Right ventricle myocardium inferior (tissue), 1 donor: Measurements from ENCODE around the gene FANCL. TPM values are rescaled to one million over a fixed set of nuclear protein-coding genes. Genes with fewer than 3 reads are reported as not detected.
"Not testable (repeated sequence)": the region's sequence is repeated elsewhere in the genome, so short reads cannot be mapped to it uniquely, and the experiment has no call there.

Experiments
- ATAC-seq: fragments of 200-7000 bp; cut with Tn5 transposase; one replicate; pipeline ENCODE4 v1.9.1; 2020; ENCODE audit warnings: mild to moderate bottlenecking, moderate library complexity
- DNase-seq: peaks from one replicate; pipeline ENCODE4 v3.0.0; 2021; ENCODE audit errors: missing footprints
- intact Hi-C: fragments of 100-400 bp; cut with DNase I; formaldehyde crosslinking; loops from one replicate; pipeline ENCODE4 v1.11.0; 2022
- long read RNA-seq: library from polyadenylated mRNA; unstranded; transcript quantifications from one replicate; pipeline ENCODE4 v2.0.0, GENCODE V29; 2021
- total RNA-seq: library from RNA; stranded (reverse); fragmentation: NEBNext Ultra II Directional; extraction: Animal tissue kit (Norgen Biotek cat#: 25700); gene quantifications from one replicate; pipeline ENCODE4 v1.2.1, GENCODE V29; 2021
- donor health status: DM: no; HTN: yes; CAD: no; lungs with severe emphysema.

Gene FANCL
- total RNA-seq: 10.4 TPM
- long read RNA-seq, transcript FANCL-201 (14 exons, 1,683 nt): major isoform, 5 of 5 reads
- long read RNA-seq, partial matches to known transcripts: 0 of 5 reads
- long read RNA-seq, other reads (novel, unspliced or antisense): 0 of 5 reads

GRCh38 chr2:58240670-58241545 is at the start of gene FANCL:
Gene FANCL (minus strand): TSS chr2:58241325. CDS start chr2:58241313, 12 bp downstream.
- ATAC-seq (peak; percentile 97), DNase-seq (peak; percentile 94)
- intact Hi-C loops: no loop called here

- no peak for ATAC-seq
Measured at GRCh38 chr2:58289029-58289428, 47.9 kb upstream of the FANCL start.

DNA sequence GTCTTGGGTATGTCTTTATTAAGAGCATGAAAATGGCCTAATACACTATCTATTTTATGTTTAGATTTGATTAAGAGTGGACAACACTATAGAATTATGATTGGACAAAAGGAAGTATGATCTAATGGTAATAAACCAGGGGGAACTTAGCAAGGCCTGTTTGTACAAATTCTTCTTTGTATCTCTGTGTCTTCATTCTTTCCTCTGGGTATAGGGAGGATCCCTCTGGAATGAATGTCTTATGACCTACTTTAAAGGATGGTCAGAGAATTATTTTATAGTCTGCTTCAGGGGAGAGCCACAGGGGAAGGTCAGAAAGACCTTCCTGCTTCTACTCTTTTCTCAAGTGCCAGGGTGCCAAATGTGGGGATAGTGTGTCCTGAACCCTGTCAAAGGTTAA is 42.8 kb upstream of the FANCL start:
- ATAC-seq: no peak
- intact Hi-C loops: no loop called here
- DNase-seq: no peak

More at GRCh38 chr2:58289029-58289428, 47.9 kb upstream of the FANCL start:
- no peak for DNase-seq
- intact Hi-C loops: no loop called here

- not testable (repeated sequence) for DNase-seq
Measured at GRCh38 chr2:58275144-58275543, 34.0 kb upstream of the FANCL start.

DNA sequence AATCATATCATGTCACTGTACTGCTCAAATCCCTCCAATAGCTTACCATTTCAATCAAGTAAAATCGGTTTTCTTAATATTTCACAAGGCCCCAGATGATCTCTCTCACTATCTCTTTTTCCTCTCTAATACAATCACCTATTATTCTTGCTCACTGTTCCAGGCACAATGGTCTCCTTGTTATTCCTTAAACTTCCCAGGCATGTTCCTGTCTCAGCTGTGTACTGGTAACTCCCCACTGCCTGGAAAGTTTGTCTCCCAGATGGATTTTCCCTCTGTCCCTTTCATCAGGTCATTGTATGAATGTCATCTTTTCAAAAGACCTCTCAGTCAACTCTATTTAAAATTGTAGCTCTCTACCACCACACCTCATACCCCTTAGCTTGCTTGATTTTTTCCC is 30.7 kb upstream of the FANCL start:
- ATAC-seq (no peak), DNase-seq (no peak)
- intact Hi-C loops: no loop called here

More at GRCh38 chr2:58275144-58275543, 34.0 kb upstream of the FANCL start:
- intact Hi-C loops, ATAC-seq: not testable (repeated sequence)

DNA sequence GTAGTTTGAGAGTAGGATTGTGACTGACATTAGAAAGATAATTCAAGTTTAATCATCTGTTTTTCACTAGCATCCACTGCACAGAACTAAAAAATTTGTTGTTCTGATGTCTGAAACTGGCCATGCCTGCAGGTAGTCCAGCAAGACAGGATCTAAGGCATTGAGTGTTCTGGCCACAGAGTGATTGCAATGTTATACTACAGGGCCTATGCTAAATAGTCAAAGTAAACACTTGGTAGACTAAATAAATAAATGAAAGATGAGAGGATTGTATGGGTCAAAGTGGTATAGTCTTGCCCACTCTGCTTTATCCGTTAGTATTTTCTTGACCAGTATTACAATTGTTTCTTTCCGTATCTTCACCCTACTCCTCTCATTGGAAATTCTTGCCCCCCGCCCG is 27.6 kb upstream of the FANCL start:
- ATAC-seq (no peak), DNase-seq (no peak)
- intact Hi-C loops: no loop called here

DNA sequence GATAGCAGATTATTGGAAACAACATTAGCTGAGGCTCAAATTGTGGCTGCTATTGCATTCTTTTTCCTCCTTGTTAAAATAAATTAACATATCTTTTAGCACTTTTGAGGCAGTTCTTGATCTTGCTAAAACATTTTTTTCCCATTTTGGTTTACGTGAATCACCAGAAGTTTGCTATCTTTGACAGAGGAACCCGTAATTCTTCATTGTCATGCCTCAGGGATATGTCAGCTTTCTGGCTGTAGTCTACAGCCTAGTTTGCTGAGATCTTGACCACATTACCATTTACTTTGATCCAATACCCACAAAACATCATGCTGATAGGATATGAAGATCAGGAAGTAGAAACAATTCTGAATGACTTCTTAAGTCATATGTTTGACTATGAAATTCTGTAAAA is 25.1 kb upstream of the FANCL start:
- ATAC-seq (no peak), DNase-seq (no peak)
- intact Hi-C loops: no loop called here

GRCh38 chr2:58261209-58261608 is 20.1 kb upstream of the FANCL start:
- intact Hi-C loops: no loop called here
- ATAC-seq (no peak), DNase-seq (no peak)

- DNase-seq, ATAC-seq, intact Hi-C loops: not testable (repeated sequence)
Measured at GRCh38 chr2:58258456-58258855, 17.3 kb upstream of the FANCL start.

DNA sequence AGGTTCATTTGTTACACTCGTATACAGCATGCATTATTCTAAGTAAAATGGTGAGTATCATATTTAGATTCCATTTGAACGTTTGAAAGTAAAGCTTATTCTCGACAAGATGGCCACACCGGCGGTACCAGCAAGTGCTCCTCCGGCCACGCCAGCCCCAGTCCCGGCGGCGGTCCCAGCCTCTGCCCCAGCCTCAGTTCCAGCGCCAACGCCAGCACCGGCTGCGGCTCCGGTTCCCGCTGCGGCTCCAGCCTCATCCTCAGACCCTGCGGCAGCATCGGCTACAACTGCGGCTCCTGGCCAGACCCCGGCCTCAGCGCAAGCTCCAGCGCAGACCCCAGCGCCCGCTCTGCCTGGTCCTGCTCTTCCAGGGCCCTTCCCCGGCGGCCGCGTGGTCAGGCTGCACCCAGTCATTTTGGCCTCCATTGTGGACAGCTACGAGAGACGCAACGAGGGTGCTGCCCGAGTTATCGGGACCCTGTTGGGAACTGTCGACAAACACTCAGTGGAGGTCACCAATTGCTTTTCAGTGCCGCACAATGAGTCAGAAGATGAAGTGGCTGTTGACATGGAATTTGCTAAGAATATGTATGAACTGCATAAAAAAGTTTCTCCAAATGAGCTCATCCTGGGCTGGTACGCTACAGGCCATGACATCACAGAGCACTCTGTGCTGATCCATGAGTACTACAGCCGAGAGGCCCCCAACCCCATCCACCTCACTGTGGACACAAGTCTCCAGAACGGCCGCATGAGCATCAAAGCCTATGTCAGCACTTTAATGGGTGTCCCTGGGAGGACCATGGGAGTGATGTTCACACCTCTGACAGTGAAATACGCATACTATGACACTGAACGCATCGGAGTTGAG is 10.4 kb upstream of the FANCL start:
- DNase-seq, ATAC-seq, intact Hi-C loops: not testable (repeated sequence)

- DNase-seq: no peak
- intact Hi-C loops: no loop called here
- no peak for ATAC-seq
Measured at GRCh38 chr2:58241546-58241864, 380 bp upstream of the FANCL start.

- intact Hi-C loops: loop anchor here (10.0 kb wide), 1 partner anchor 195 kb away; the partner anchor contains the start of gene VRK2
- DNase-seq (no peak), ATAC-seq (no peak)
Measured at GRCh38 chr2:58239243-58239925, 1.7 kb downstream of the FANCL start.

GRCh38 chr2:58237741-58238140 is 3.4 kb downstream of the FANCL start:
- ATAC-seq (no peak), DNase-seq (no peak)
- intact Hi-C loops: loop anchor here (10.0 kb wide), 1 partner anchor 193 kb away; the partner anchor contains the start of gene VRK2

GRCh38 chr2:58235984-58236383 is 5.1 kb downstream of the FANCL start:
- DNase-seq (no peak), ATAC-seq (no peak)
- intact Hi-C loops: loop anchor here (10.0 kb wide), 1 partner anchor 191 kb away; the partner anchor contains the start of gene VRK2

- no peak for DNase-seq
- ATAC-seq: no peak
- intact Hi-C loops: loop anchor here (10.0 kb wide), 1 partner anchor 190 kb away; the partner anchor contains the start of gene VRK2
Measured at GRCh38 chr2:58235170-58235569, 6.0 kb downstream of the FANCL start.

DNA sequence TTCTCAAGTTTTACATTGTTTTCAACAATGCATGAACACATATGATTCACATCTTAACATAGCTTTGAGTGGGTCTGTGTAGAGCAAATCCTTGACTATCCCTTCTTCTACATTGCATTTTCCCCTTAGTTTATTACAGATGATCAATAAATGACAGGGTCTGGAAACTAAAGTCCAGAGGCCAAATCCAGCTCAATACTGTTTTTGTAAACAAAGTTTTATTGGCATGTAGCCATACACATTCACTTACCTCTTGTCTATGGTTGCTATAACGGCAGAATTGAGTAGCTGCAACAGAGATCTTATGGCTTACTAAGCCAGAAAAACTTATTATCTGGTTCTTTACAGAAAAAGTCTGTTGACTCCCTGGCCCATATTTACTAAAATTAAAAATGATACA is 12.8 kb downstream of the FANCL start:
- intact Hi-C loops: no loop called here
- no peak for ATAC-seq
- no peak for DNase-seq

- DNase-seq (no peak), ATAC-seq (no peak)
- intact Hi-C loops: no loop called here
Measured at GRCh38 chr2:58227171-58227917, 13.8 kb downstream of the FANCL start.

DNA sequence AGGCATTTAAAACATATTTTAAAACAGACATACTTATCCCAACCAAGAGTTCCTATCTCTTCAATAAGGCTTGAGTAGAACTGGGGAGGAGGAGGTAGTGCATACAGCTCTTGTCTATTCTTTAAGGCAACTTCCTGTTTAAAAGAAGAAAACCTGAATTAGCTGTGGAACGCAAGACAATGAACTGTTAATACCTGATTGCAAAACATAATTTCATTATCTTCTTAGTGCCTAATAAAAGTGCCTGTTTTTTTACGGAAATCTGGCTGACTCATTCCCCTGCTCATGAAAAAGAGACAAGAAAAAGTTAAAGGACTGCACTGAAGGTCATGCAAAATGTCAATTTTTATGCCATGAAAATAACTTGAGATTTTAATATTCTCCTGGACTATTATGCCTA is 19.2 kb downstream of the FANCL start:
- DNase-seq (no peak), ATAC-seq (no peak)
- intact Hi-C loops: no loop called here
